RKO (cell line): ENCODE results near the gene SYP.
A peak's percentile ranks its signal among the peaks of the same experiment; 100 is the strongest.
"Not testable (repeated sequence)": the region's sequence is repeated elsewhere in the genome, so short reads cannot be mapped to it uniquely, and the experiment has no call there.

ENCODE experiments used
- DNase-seq: peaks from one replicate; pipeline ENCODE4 v3.0.0-alpha.2; 2016; ENCODE audit warnings: low spot score

Gene SYP

DNA sequence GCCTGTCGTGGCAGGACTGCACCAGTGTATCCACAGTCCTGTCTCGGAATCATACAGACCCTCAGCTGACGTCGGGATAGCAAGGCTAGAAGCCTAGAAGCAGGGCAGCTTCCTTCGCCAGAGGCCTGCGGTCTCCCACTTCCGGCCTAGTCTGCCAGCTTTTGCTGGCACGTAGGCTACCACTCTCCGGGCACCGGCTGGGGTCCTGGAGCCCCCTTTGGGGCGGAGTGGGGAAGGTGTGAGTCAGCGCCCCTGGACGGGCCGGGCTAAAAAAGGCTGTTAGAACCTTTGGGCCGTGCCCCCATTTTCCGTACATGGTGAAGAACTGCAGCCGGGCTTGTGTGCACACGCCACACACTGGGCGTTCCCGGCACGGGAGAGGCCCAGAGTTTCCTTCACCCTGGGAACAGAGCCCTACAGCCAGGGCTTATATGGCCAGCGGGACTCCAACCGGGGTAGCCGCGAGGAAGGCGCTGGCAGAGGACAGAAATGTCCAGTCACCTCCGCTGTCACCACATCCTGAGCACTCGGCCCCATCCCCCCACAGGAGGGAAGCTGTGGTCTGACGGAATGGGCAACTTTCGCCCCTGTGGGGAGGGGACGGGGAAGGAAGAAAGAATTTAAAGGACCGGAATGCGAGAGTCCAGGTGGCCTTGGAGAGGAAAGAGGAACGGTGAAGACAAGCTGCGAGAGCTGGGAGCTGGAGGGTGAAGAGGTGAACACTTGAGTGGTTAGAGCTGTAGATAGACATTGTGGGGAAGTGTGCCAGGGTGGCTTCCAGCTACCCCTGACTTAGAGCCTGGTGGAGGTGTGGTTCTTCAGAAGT lies 32.9 kb downstream of the SYP start:
- peak; percentile 86 for DNase-seq

DNA sequence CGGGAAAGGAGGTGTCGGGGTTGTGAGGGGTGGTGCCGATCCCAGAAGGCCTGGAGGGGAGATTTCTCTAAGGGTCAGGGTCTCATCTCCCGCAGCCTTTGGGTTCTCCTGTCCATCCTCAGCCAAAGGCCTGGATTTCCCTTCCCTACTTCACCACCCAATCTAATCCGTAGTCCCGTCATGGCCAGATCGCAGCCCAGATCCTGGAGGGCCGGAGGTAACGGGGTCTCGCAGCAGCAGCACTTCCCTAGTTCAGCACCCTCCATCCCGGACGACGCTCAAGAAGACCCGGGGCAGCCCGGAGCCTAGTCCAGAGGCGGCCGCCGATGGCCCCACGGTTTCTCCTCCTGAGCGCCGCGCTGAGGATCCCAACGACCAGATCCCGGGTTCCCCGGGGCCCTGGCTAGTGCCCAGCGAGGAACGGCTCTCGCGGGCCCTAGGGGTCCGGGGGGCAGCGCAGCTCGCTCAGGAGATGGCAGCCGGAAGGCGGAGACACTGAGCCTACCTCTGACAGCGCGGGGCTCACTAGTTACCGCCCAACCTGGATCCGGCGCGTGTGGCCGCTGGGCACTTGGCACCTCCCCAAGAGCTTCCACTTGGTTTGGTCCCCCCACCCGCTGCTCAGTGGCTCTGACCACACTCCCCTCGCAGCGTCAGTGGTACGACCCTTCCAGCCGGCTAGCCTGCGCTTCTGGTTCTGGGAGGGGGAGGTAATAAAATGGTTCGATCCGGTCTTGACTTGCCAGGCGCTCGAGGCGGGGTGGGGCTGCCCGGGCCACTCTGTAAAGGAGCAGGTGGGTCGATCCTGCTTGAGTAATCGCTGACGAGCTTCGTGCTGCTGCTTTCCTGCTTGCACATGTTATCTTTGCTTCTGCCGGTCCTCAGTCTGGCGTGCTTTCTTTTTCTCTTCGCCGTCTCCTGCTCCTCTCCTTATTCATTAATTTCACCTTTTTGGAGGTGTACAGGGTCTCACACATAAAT lies 33.8 kb downstream of the SYP start:
- peak; percentile 94 for DNase-seq

DNA sequence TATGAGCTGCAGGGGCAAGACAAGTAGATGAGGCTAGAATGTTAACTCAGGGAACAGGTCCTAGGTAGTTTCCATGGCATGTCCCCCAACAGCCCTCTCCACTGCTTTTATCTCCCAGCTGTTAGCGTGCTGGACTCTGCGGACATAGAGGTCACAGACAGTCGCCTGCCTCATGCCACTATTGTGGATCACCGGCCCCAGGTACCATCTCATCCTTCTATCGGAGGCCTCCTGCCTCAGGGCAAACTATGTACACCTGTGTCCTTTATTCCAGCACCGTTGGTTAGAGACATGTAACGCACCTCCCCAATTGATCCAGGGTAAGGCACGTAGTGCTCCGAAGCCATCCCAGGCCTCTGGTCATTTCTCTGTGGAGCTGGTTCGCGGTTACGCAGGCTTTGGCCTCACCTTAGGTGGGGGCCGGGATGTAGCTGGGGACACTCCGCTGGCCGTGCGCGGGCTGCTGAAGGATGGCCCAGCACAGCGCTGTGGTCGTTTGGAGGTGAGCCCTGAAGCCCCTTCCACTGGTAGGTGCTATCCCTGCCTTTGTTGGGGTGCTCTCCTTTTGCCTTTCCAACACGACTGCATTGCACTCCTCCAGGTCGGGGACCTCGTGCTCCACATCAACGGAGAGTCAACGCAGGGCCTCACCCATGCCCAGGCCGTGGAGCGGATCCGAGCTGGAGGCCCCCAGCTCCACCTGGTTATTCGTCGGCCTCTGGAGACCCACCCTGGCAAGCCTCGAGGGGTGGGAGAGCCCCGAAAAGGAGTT lies 35.2 kb downstream of the SYP start:
- DNase-seq, result no peak

DNA sequence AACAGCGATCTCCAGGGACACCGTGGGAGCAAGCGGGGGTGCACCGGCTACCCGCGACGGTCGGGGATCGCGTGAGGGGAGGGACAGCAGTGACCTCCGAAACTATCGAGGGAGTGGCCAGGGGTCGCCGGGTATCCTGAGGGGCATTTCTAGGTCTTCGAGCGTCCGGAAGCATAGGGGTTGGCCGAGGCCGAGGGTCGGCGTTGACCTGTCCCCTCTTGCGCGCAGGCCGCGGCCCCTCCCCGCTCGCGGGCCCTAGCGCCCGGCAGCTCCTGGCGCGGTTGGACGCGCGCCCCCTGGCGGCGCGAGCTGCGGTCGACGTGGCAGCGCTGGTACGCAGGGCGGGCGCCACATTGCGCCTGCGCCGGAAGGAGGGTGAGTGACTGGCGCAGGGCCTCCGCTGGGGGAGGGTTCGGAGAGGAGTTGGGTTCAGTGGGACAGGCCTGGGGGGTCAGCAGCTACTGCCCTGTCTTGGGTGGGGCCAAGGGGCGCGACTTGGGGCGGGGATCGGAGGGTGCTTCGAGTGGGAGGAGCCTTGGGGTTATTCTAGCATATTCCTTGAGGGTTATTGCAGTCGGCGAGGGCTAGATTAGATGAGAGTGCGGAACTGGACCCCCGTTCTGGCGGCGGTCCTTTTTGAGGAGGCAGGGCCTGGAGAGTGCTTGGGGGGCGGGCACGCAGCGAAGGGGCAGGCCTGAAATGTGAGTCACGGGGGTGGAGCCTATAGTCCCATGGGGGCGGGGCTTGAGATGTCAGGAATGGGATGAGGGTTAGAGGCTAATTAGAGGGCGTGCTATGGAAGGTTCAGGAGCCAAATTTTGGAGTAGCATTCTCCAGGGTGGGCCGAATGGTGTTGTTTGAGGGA lies 36.2 kb downstream of the SYP start:
- peak; percentile 86 for DNase-seq

DNA sequence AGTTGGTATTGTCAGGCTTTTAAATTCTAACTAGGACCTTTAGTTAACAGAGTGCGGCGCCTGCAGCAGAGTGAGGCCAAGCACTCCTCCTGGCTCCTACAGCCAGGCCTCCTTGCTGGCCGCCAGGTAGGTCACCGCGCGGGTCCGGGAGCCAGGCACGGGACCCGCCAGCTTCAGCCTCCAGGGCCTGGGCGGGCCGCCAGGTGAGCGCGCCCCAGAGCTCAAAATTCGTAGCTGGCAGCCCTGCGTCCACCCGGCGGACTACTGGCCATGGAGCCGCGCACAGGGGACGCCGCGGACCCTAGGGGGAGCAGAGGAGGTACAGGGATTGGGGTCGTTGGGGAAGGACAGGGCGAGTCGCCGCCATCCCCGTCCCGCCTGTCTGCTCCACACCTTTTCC lies 37.4 kb downstream of the SYP start, which contains the start of gene MAGIX:
MAGIX (plus strand) TSS at position 139 of the 400 bp plus-strand sequence; CDS start at position 271, 132 bp downstream.
- DNase-seq, result no peak

DNA sequence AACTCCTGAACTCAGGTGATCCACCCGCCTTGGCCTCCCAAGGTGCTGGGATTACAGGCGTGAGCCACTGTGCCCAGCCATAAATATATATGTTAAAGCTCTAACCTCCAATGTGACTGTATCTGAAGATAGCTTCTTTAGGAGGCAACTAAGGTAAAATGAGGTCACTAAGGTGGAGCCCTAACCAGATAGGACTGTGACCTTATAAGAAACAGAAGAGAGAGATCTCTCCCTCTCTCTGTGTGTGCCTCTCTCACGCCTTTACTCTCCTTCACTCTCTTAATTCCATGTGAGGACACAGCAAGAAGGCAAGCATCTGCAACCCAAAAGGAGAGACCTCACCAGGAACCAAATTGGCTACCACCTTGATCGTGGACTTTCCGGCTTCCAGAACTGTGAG lies 38.4 kb downstream of the SYP start:
- no peak for DNase-seq

DNA sequence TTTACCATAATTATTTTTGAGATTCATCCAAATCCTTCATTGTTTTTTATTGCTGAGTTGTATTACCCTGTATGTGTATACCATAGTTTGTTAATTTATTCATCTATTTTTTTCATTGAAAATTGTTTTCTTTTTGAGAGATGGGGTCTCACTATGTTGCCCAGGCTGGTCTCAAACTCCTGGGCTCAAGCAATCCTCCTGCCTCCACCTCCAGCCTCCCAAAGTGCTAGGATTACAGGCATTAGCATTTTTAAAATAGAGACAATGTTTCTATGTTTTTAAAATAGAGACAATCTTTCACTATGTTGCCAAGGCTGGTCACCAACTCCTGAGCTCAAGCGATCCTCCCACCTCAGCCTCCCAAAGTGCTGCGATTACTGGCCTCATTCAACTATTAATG lies 39.1 kb downstream of the SYP start:
- DNase-seq, result no peak

DNA sequence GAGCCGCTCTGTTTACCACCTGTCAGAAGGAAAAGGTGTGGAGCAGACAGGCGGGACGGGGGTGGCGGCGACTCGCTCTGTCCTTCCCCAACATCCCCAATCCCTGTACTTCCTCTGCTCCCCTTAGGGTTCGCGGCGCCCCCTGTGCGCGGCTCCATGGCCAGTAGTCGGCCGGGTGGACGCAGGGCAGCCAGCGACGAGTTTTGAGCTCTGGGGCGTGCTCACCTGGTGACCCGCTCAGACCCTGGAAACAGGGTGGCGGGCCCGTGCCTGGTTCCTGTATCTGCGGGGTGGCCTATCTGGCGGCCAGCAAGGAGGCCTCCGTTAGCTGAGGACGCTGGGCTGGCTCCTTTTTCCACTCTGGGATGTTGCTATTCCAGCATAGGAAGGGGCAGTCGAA lies 42.8 kb downstream of the SYP start:
- no peak for DNase-seq

DNA sequence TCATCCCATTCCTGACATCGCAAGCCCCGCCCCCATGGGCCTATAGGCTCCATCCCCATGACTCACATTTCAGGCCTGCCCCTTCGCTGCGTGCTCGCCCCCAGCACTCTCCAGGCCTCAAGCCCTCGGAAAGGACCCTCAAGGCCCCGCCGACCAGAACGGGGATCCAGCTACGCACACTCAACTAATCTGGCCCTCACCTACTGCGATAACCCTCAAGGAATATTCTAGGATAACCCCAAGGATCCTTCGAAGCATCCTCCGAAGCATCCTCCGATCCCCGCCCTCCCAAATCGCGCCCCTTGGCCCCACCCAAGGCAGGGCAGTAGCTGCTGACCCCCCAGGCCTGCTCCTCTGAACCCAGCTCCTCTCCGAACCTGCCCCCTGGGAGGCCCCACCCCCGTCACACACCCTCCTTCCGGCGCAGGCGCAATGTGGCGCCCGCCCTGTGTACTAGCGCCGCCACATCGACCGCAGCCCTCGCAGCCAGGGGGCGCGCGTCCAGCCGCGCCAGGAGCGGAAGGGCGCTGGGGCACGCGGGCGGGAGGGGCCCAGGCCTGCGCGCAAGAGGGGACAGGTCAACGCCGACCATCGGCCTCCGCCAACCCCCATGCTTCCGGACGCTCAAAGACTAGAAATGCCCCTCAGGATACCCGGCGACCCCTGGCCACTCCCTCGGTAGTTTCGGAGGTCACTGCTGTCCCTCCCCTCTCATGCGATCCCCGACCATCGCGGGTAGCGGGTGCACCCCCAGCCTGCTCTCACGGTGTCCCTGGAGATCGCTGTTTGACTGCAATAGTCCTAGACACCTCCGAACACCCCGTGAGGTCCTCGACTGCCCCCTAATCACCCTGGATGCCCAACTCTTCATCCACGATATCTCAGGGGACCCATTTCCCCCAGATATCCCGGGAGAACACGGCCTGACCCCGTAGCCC lies 43.8 kb downstream of the SYP start:
- DNase-seq, result peak; percentile 91

DNA sequence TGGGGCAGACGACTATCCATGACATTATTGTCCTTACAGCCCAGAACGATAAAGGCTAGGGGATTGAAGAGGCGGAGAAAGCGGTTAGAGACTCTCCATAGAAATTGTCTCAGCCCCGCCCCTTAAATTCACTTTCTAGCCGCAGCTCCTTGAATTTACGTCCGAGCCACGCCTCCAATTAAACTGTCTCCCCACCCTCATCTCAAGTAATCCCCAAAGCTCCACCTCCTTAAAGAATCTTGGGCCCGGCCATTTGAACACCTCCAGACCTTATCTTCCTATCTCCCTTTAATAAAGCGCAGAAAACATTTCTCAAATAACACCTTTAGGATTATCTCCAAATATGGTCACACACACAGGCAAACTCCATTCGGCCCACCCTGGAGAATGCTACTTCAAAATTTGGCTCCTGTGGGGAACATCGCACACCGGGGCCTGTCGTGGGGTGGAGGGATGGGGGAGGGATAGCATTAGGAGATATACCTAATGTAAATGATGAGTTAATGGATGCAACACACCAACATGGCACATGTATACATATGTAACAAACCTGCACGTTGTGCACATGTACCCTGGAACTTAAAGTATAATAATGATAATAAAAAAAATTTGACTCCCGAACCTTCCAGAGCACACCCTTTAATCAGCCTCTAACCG lies 44.6 kb downstream of the SYP start:
- peak; percentile 77 for DNase-seq

DNA sequence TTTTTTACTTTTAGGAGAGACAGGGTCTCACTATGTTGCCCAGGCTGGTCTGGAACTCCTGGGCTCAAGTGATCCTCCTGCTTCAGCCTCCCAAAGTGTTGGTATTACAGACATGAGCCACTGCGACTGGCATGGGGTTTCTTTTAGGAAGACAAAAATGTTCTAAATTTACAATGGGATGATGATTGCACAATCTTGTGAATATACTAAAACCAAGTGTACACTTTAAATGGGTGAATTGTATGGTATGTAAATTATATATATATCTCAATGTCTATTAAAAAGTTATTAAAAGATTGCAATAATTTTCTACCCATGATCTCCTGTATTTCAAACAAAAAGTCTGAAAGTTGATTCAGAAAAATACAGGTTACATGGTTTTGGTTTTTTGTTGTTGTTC lies 46.5 kb downstream of the SYP start:
- no peak for DNase-seq

DNA sequence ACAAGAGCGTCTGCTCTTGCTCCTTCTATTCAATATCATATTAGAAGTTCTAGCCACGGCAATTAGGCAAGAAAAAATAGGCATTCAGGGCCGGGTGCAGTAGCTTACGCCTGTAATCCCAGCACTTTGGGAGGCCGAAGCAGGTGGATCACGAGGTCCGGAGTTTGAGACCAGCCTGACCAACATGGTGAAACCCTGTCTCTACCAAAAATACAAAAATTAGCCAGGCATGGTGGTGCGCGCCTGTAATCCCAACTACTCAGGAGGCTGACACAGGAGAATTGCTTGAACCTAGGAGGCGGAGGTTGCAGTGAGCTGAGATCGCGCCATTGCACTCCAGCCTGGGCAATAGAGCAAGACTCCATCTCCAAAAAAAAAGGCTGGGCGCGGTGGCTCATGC lies 50.7 kb downstream of the SYP start:
- not testable (repeated sequence) for DNase-seq

DNA sequence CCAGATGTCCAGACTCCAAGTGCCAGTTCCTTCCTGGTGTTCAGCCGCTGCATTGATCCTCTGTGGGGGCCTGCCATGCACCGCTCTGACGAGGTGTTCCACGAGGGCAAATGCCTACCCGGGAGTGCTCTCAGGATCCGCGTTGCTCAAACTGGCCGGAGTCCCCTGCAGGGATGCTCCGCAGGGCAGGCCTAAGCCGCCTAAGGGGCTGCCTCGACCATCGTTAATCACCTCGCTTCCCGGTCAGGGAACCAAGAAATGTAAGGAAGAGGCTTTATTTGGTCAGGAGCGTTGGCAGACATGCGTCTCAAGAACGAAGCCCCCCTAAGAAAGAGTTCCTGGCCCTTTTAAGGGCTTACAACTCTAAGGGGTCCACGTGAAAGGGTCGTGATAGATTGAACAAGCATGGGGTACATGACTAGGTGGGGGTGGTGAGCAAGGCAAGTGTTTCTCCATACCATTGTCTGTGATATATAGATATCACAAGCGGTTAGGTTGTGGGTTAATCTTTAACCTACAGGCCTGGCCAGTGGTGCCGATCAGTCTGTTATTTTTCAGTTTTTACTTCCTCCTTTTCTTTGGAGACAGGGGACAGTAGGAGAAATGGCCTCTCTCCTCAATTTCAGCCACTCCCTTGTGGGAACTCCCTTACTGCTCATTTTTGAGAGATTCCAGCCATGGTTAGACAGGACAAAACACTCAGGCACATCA lies 51.4 kb downstream of the SYP start:
- not testable (repeated sequence) for DNase-seq

DNA sequence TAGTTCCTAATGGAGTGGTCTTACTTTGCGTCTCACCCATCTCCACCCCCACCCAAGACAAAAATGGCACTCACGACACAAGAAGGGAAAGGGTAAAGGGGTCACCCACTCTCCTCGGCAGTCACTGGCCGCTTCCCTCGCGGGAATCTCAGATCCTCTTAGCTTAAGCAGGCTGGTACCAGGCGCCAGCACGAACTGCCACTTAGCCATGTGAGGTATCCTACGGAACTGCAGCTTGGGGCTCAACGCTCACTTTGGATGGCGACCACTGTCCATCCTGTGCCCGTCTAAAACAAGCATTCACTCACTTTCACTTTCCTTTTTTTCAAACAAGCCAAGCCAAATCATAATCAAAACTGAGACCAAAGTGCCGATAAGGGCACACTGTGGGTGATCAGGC lies 52.1 kb downstream of the SYP start:
- no peak for DNase-seq

DNA sequence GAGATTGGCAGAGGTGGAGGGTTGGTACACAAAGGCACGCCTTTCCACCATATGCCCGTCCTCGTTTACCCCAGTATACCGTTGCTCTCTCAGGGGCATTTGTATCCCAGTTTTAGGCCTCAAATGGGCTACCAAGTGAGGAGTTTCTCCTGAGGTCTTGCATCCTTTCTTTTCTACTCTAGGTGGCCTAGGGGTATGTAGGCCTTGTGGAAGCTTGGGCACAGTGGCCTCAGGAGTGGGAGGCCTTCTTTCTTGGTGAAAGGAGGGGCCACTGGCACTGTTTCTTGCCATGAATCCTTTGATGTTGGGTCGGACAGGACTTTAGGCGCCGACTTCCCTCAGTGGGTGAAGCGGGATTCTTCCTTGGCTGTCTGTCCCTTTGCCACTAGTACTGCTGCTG lies 52.7 kb downstream of the SYP start:
- no peak for DNase-seq

DNA sequence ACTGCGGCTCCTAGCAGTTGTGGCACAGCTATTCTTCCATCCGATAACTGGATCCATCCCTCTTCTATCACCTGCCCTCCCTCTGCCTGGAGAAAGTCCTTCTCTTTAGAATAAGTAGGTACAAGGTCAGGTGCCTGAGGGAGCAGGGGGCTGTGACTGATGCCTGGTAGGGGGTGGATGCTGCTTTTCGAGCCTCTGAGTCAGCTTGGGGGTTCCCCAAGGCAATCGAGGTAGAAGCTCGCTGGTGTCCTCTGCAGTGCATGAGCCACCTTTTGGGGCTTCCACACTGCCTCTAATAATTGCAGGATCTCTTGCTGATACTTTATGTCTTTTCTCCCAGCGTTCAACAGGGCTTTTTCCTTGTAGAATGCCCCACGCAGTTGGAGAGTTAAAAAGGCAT lies 56.8 kb downstream of the SYP start:
- DNase-seq, result not testable (repeated sequence)

DNA sequence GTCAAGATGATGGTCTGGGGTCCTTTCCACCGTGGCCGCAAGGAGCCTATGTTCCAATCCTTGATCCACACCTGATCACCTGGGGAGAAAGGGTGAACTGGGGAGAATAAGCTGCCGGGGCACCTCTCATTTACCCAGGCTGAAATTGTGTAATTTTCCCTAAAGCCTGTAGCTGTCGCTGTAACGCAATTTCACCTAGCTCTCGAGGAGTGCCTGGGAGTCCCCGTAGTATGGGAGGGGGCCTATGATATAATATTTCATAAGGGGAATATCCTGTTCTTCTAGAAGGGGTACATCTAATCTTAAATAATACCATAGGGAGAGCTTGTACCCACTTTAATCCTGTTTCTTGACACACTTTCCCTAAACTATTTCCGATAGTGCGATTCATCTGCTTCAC lies 57.7 kb downstream of the SYP start:
- not testable (repeated sequence) for DNase-seq

DNA sequence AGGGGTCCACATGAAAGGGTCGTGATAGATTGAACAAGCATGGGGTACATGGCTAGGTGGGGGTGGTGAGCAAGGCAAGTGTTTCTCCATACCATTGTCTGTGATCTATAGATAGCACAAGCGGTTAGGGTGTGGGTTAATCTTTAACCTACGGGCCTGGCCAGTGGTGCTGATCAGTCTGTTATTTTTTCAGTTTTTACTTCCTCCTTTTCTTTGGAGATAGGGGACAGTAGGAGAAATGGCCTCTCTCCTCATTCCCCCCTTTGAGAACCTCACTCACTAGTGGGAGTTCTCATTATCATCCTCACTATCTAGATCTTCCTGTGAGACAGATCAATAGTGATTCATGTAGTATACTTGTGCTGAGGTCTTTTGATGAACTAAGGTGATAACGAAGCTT lies 60.3 kb downstream of the SYP start:
- no peak for DNase-seq
